ENCODE measurements around the gene FNDC11. TPM values are rescaled to one million over a fixed set of nuclear protein-coding genes. Genes with fewer than 3 reads are reported as not detected.

Gene FNDC11
- total RNA-seq, 1 experiment from 2014 or later: 2.5 TPM

DNA sequence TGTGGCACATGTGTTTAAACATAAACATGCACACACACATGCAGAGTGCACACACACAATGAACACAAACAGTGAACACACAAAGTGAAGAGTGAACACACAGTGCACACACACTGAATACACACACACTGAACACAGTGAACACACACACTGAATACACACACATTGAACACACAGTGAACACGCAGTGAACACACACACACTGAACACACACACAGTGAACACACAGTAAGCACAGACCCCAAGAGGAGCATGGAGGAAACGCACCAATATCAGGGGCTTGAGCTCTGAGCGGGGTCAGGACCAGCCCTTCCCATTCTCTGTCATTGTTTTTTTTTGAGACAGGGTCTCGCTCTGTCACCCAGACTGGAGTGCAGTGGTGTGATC lies 37.2 kb downstream of the FNDC11 start:
- H2BK120ac ChIP-seq (ENCODE audit: low read depth, low read length, poor library complexity, severe bottlenecking): no peak overlapping the region
- TF ChIP-seq, protein P1, sequence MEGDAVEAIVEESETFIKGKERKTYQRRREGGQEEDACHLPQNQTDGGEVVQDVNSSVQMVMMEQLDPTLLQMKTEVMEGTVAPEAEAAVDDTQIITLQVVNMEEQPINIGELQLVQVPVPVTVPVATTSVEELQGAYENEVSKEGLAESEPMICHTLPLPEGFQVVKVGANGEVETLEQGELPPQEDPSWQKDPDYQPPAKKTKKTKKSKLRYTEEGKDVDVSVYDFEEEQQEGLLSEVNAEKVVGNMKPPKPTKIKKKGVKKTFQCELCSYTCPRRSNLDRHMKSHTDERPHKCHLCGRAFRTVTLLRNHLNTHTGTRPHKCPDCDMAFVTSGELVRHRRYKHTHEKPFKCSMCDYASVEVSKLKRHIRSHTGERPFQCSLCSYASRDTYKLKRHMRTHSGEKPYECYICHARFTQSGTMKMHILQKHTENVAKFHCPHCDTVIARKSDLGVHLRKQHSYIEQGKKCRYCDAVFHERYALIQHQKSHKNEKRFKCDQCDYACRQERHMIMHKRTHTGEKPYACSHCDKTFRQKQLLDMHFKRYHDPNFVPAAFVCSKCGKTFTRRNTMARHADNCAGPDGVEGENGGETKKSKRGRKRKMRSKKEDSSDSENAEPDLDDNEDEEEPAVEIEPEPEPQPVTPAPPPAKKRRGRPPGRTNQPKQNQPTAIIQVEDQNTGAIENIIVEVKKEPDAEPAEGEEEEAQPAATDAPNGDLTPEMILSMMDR (conservative IDR thresholded peaks at IDR 0.05): no peak

More for the DNA sequence above, 37.2 kb downstream of the FNDC11 start:
- H3T11ph ChIP-seq (ENCODE audit: low read length): no peak overlapping the region
- no peak overlapping the region for H2AK5ac ChIP-seq (ENCODE audit: insufficient read length, low read length)
- H3K23me2 ChIP-seq (ENCODE audit: insufficient read length, low read depth, low read length, poor library complexity, severe bottlenecking): no peaks in the 10 kb centered on the region
- no peak overlapping the region for H4K5ac ChIP-seq (ENCODE audit: insufficient read length, low read depth, low read length)
- H3K14ac ChIP-seq (ENCODE audit: insufficient read depth, low read length): no peak overlapping the region
- H3K27ac Mint-ChIP-seq: no peak overlapping the region; a peak in 1 of 7 replicates
- no peaks in the 10 kb centered on the region for H3K9me3 ChIP-seq (ENCODE audit: control insufficient read depth, low read depth, low read length)
- no peak for DNase-seq
- H3K27ac ChIP-seq (ENCODE audit: insufficient read length, low read depth, low read length): no peak overlapping the region
- no peak overlapping the region for H3K18ac ChIP-seq (ENCODE audit: insufficient read length, low read depth, low read length)
- no peaks in the 10 kb centered on the region for H3K27me3 ChIP-seq (ENCODE audit: insufficient read depth, low read length)
- H2BK5ac ChIP-seq (ENCODE audit: insufficient read length, low read length): no peak overlapping the region
- no peaks in the 10 kb centered on the region for H3K79me2 ChIP-seq (ENCODE audit: insufficient read depth, low read length)
- no peak overlapping the region for H3K56ac ChIP-seq (ENCODE audit: insufficient read length, low read depth, low read length)
- H3K27me3 Mint-ChIP-seq (ENCODE audit: low read depth): no peaks in the 10 kb centered on the region
- no peak overlapping the region for H3K4me3 Mint-ChIP-seq
- peaks cover 2 to 40% (median 28%) of the 10 kb centered on the region in 3 experiments for H3K36me3 Mint-ChIP-seq (ENCODE audit: insufficient read depth in 1 of 3, low read depth in 3 of 3)
- no peaks in the 10 kb centered on the region for H4K20me1 ChIP-seq (ENCODE audit: control insufficient read depth, insufficient read depth, insufficient read length)
- H3K79me1 ChIP-seq (ENCODE audit: insufficient read depth, low read depth, low read length, poor library complexity, severe bottlenecking): no peaks in the 10 kb centered on the region
- peaks cover 3 to 7% of the 10 kb centered on the region in 2 experiments; a peak in 2 of 4 replicates for H3K4me1 Mint-ChIP-seq
- no peak overlapping the region for H2BK20ac ChIP-seq (ENCODE audit: low read depth, low read length, poor library complexity, severe bottlenecking)
- no peak overlapping the region for H2BK15ac ChIP-seq (ENCODE audit: low read depth, low read length)
- no peaks in the 10 kb centered on the region for H3K4me1 ChIP-seq (ENCODE audit: insufficient read depth, low read length)
- no peak overlapping the region for H3K9ac ChIP-seq (ENCODE audit: extremely low read depth, insufficient read length, low read length)
- no CpG with 5 or more reads among the region's 4 CpGs for WGBS (ENCODE audit: extremely low coverage, insufficient read length, low lambda C conversion rate)
- no peak overlapping the region for H4K8ac ChIP-seq (replicated peaks; ENCODE audit: insufficient read length, low read depth, low read length)
- H3K4ac ChIP-seq (ENCODE audit: low read depth, low read length): no peak overlapping the region
- no peak overlapping the region for H3K4me2 ChIP-seq (ENCODE audit: insufficient read depth, insufficient read length, low read length)
- no peak overlapping the region for H4K91ac ChIP-seq (ENCODE audit: insufficient read length, low read depth, low read length)
- no peak overlapping the region for H2AFZ ChIP-seq (ENCODE audit: low read length)
- H3K9me3 Mint-ChIP-seq: no peaks in the 10 kb centered on the region
- H3K23ac ChIP-seq (ENCODE audit: insufficient read length, low read depth, low read length): no peak overlapping the region
- no peak overlapping the region for H2BK12ac ChIP-seq (ENCODE audit: insufficient read length, low read depth, low read length)
